HFF-Myc (cell line): ENCODE results near the gene NR3C2.

Source experiments
- DNase-seq: peaks from one replicate; pipeline ENCODE4 v3.0.0-alpha.2; 2011; ENCODE audit warnings: low read depth; ENCODE audit errors: extremely low read depth
- H3K4me3 ChIP-seq: replicated peaks from 2 replicates; pipeline ENCODE4 v1.5.1; 2011; ENCODE audit warnings: low read depth, mild to moderate bottlenecking, control low read depth, low read length
- CTCF ChIP-seq: IDR thresholded peaks from 2 replicates; pipeline ENCODE4 v1.5.1; 2012; ENCODE audit warnings: mild to moderate bottlenecking, low read depth, low read length, control low read depth; ENCODE audit errors: missing control alignments

NR3C2 gene

GRCh38 chr4:148311526-148311925, 130.7 kb downstream of the NR3C2 start:
- TF ChIP-seq CTCF = no peak
- DNase-seq = no peak
- no peak overlapping the region for H3K4me3 ChIP-seq

DNA sequence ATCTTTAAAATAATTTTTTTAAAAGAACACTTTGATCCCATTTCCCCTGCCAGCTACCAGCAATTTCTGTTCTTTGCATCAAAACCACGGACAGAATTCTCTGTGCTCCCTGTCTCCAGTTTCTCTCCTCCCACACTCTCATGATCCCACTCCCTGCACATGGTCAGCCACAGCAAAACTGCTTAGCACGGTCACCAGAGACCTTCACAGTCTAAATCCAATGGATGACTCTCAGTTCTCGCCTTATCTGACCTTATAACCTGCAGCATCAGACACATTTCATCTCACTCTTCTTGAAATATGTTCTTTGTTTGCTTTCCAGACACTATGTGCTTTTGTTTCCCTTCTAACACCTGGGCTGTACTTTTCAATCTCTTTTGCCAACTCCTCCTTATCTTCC, 131.5 kb downstream of the NR3C2 start:
- no peak for TF ChIP-seq CTCF
- no peak overlapping the region for H3K4me3 ChIP-seq
- no peak for DNase-seq

GRCh38 chr4:148305751-148306150, 136.5 kb downstream of the NR3C2 start:
- no peak for TF ChIP-seq CTCF
- no peak overlapping the region for H3K4me3 ChIP-seq
- no peak for DNase-seq

DNA sequence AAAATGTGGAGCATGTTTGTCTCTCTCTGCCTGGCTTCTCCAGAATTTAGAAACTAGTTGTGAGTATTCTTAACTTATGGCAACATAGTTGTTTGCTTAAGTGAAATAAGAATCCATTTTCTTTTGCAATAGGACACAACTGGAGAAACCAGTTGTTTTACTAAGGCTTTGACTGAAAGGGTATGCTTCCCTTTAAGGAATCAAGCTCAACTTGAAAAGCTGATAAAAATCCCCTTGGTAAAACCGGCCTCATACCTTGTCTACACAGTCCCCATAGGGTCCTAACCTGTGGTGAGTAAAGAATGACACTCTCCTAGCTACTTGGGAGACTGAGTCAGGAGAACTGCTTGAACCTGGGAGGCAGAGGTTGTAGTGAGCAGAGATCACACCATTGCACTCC, 139.8 kb downstream of the NR3C2 start:
- no peak for DNase-seq
- no peak overlapping the region for H3K4me3 ChIP-seq
- TF ChIP-seq CTCF = no peak

GRCh38 chr4:148300877-148301276, 141.3 kb downstream of the NR3C2 start:
- H3K4me3 ChIP-seq = no peak overlapping the region
- no peak for TF ChIP-seq CTCF
- DNase-seq = no peak

DNA sequence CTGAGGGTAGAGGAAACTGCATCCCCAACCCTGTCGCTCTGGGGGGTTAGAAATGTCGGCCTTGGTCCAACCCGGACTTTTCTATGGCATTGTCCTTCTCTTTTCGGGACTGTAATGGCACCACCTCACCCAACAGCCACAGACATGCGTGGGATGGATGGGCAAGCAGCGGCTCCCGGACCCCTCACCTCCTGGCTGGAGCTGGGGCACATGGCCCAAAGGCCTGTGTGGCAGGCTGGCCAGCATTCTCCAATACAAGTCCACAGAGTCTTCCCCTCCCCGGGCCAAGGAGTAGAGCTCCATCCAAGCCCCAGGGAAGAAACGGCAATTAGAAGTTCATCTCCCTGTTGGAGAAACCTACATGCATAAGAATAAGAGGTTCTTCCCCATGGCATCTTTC, 142.9 kb downstream of the NR3C2 start:
- DNase-seq = no peak
- TF ChIP-seq CTCF = no peak
- no peak overlapping the region for H3K4me3 ChIP-seq

GRCh38 chr4:148296498-148296897, 145.7 kb downstream of the NR3C2 start:
- TF ChIP-seq CTCF = no peak
- DNase-seq = no peak
- H3K4me3 ChIP-seq = no peak overlapping the region
